Hindlimb muscle (tissue), 1 donor: Measurements from ENCODE around the gene CADPS. TPM values are rescaled to one million over a fixed set of nuclear protein-coding genes. Genes with fewer than 3 reads are reported as not detected.

Source experiments
- DNase-seq: peaks from one replicate; pipeline ENCODE4 v3.0.0-alpha.2; 2013
- polyA plus RNA-seq: library from polyadenylated mRNA; unstranded; fragments of 120-200 nt; gene quantifications from one replicate; pipeline ENCODE4 v1.2.1, GENCODE V29; 2013; ENCODE audit not compliant: insufficient read length

The CADPS gene
- polyA plus RNA-seq, 1 donor, result 1.4 TPM

DNA sequence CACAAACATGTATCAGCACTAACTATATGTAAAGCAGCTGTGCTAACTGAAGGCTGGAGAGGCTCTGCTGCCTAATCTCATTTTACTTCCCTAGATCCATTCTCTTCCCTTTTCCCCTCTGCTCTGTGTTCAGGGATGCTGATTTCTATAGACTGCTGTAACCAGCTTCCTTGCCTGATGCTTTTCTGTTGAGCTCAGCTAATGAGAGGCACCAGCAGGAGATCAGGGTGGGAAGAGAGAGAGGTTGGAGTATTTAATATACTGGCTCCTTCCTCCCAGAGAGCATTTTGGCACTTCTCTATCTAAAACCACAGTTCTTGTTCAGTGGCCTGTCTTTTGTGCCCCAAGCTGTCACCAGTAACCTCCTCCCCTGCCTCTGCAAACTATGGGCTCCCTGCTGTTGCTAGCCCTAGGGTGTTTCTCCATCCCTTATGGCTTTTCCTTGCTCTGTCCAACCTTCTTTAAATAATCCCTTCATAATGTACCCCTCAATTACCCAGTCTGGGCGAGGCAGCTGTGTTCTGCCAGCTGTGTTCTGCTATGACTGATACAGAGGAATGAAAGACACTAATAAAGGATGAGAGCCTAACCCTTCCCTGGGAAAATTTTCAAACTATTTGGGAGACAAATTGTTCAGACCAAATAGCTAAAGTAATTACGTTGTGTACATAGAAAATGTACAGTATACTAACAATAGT, 69.5 kb downstream of the CADPS start:
- no peak for DNase-seq

DNA sequence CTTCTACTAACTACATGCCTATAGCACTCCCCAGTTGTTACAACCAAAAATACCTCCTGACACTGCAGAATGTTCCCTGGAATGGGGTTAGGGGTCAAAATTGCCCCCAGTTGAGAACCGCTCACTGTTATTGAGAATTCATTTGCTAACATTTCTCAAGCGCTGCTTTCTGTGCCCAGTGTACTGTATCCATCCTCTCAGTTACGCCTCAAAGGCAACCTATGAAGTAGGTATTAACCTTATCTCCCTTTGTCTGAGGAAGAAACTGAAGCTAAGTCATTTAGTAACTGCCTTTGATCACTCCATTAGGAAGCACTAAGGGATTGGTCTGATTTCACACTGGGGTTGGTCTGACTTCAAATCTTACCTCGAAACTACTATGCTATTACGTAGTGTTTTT, 70.1 kb downstream of the CADPS start:
- DNase-seq, result no peak

DNA sequence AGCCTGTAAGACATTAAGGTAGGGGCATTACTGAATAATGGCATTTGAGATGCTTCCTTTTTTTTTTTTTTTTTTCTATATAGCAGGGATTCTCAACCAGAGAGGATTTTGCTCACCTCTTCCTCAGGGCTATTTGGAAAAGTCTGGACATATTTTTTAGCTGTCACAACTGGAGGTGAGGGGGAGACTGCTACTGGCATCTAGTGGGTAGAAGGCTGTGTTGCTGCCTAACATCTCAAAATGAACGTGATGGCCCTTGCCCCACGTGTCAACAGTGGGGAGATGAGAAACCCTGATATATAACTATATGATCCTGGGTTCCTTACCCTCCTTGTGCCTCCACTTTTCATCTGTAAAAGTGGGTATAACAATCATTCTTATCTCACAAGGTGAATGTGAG, 71.9 kb downstream of the CADPS start:
- DNase-seq, result no peak

DNA sequence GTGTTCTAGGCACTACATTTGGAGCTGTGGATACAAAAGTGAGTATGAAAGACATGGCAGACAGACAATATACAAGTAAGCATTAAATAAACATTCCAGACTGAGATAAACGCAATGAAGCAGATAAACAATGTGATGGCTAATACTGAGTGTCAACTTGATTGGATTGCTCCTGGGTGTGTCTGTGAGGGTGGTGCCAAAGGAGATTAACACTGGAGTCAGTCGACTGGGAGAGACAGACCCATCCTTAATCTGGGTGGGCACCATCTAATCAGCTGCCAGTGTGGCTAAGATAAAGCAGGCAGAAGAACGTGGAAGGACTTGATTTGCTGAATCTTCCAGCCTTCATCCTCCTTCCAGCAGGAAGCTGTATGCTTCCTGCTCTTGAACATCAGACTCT, 77.2 kb downstream of the CADPS start:
- DNase-seq, result no peak

DNA sequence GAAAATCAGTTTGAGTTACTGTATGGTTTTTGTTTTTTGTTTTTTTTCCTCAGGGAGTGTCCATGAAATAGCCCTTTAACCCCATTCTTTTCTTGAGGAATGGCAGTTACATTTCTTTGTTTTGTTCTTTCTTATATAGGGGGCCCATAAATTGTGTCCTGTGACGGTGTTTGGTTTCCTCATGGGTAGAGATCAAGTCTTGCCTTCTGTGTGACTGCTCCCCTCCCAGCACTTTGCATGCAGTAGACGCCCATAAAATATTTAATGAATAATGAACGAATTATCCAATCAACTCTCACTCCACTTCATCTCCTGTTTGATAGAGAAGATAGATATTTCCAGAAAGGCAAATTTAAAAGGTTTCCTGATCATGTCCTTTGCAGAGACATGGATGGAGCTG, 78.1 kb downstream of the CADPS start:
- no peak for DNase-seq

DNA sequence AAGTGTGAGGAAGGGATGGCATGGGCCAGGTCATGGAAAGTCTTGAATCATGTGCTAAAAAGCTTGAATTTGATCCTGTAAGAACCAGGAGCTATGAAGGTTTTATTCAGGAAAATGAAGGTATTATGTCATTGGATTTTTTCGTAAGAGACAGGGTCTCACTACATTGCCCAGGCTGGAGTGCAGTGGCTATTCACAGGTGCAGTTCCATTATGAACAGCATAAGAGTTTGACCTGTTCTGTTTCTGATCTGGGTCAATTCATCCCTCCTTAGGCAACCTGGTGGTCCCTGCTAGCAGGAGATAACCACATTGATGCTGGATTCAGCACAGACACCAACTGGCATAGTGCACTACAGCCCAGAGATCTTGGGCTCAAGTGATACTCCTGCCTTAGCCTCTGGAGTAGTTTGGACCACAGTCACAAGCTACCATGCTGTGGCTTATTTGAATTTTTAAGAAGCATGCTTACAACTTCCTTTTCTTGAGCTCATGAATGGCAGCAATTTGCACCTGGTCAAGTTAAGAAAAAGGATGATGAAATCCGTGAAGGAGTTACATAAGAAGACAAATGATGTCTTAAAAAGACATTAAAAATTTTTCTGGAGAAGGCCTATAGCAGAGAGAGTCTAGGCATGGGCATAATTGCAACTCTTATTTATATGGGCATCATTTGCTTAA, 79.1 kb downstream of the CADPS start:
- DNase-seq, result no peak

DNA sequence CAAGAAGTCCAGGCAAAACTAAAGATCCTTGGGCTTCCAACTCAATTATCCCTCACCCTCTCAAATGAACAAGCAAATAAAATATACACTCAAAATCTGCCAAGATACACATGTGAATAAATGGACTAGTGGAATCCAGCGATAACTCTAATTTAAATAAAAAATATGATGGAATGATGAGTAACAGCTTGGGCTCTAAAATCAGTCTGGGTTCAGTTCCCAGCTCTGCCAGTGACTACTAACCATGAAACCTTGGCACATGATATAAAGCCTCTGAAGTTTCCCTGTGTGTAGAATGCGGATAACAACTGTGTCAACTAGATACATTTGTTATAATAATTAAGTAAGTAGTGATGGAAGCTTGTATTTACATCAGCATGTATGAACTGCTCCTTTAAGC, 81.3 kb downstream of the CADPS start:
- no peak for DNase-seq

DNA sequence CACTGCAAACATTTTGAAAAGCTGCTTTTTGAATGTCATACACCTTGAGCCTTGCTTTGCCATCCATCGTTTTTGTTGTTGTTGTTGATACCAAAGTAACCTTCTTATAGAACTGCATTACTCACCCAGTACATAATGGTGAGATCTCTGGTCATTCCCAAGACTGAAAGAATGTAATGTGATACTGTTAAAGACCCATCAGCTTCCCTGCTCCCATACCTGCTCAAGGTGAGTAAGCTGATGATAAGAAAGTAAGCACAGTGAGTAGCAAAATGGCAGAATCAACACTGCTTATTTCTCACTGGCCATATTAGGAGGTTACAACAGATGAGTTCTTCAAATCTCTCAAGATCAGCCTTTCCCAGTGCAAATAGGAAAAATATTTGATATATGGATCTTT, 89.8 kb downstream of the CADPS start:
- DNase-seq, result no peak

DNA sequence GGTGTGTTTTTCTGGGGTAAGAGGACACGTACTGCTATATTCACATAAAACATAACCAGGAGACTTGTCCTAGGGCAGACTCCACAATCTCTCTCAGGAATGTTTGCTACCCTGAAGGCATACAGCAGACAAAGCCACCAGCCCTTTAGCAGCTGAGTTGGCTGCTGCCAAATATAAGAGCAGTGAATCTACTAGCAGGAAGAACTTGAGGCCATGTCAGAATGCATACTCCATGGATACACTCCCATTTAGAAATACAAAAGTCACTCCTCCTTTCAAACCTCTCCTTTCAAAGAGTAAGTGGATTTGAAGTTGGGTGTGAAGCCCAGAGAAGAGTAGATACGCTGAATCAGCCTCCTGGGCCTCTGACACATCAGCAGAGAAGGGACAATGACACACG, 94.1 kb downstream of the CADPS start:
- no peak for DNase-seq

DNA sequence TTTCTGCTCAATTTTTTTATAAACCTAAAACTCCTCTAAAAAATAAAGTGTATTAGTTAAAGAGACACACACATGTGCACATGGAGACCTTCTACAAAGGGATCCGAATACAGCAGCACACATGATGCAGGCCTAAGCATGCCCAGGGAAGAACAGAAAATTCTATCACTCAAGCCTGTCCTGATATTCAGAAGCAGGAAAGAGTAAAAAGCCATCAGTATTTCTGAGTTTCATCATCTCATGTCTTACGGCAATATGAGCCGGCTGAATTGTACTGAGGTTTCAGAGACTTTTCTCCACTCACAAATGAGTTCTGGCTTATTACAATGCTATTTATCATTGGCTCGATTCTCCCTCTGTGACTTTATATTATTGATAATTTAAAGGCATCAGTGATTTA, 97.5 kb downstream of the CADPS start:
- no peak for DNase-seq

DNA sequence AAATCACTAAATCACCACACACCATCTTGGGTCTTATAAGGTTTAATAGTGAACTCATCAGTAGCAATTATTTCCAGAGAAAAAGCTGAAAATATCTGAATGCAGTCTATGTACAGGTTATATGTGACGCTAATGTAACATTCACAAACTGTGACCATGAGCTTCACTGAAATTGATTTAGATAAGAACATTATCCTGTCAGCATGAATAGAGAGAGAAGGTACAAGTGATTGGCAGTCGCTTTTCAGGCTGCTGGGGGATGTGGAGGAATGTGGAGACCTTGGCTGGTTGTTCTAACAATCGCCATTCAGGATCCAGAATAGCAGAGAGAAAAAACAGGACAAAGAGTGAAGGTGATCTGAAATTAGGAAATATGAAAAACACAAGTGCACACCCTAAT, 98.1 kb downstream of the CADPS start:
- DNase-seq, result no peak

DNA sequence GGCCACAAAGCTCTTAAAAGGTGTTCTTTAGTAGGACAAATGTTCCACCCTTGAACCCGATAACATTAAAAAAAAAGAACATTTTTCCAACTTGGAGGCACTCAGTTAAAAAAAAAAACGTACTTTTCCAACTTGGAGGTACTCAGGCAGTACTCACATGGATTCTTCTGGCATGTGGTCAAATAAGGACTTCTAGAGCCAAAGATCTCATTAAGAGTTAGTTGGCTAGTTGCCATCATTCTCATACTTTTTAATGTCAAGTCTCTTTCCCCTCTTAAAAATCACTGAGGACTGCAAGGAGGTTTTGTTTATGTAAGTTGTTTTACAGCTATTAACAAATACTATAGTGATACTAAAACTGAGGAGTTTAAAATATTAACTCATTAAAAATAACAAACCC, 101.0 kb downstream of the CADPS start:
- DNase-seq, result peak; percentile 9

DNA sequence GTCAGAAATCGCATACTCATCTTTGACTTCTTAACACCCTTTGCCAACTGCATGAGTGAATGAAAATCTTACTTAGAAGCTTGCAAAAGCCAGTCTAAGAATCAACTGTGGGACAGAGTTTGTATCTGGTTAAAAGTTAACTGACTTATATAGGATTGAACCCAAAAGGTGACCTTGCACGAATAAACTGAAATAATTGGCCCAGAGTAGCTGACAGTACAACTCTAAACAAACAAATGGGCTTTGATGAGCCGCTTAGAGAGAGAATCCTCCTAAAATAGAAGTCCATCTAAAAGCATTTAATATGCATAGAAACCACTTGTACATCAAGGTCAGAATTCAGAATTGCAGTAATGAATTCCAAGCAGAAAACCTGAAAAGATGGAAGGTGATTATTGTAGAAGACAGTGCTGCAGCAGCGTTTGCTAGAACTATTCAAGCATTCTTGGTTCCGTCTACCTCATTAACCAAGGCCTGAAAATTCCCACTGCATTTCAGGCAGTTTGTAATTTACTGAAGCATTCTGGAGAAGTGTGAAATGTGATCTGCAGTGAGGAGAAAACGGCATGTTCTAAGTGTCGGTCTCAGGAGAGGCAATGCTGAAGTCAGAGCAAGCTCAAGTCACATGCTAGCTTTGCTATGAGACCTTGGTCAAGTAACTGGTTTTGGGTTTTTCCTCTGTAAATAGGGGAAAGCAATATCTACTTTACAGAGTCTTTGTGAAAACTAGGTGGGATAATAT, 103.7 kb downstream of the CADPS start:
- DNase-seq, result no peak

DNA sequence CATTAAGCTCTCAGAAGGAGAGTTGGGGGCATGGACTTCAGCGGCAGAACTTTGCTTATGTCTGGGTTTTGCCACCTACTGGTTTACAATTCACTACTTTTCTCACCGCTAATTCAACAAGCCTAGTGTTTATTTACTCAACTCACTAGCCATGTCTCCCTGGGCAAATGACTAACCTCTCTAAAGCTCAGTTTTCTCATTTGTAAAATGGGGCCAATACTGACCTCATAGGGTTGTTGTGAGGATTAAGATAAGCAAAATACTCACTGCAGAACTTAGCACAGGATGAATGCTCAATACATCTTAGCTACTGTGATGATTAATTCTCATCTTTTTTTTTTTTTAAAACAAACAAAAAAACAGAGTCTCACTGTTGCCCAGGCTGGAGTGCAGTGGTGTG, 106.3 kb downstream of the CADPS start:
- DNase-seq, result no peak

DNA sequence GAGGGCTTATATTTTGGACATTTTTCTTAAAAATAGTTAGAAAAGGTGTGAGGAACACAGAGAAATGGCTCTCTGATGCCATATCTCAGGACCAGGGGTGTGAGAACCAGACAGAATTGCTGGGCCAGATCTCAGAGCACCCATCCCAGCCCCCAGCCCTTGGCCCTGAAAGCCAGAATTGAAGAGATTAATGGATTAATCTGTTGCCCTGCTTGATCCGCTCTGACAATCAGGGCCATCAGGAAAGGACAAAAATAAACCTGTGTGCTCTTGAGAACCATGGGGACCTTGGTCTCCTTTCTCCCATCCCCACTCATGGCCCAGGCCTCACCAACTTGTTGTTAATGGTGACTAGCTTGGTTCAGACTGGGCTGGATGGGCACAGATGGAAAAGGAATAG, 113.5 kb downstream of the CADPS start:
- DNase-seq, result no peak

DNA sequence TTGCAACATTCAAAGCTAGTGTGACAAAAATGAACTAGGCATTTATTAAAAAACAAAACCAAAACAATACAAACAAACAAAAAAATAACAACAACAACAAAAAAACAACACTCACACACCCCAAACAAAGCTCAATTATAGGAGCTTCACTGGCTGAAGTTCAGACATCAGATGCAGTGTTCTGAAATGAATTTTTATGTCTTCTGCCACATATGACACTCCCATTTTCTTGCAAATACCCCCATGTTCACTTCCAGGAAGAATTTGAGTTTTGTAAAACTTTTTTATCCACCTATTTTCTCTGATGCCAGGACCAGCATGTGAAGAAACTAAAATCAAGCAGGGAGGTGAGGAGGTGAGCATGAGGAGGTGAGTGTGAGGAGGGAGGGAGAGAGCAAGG, 113.9 kb downstream of the CADPS start:
- no peak for DNase-seq

DNA sequence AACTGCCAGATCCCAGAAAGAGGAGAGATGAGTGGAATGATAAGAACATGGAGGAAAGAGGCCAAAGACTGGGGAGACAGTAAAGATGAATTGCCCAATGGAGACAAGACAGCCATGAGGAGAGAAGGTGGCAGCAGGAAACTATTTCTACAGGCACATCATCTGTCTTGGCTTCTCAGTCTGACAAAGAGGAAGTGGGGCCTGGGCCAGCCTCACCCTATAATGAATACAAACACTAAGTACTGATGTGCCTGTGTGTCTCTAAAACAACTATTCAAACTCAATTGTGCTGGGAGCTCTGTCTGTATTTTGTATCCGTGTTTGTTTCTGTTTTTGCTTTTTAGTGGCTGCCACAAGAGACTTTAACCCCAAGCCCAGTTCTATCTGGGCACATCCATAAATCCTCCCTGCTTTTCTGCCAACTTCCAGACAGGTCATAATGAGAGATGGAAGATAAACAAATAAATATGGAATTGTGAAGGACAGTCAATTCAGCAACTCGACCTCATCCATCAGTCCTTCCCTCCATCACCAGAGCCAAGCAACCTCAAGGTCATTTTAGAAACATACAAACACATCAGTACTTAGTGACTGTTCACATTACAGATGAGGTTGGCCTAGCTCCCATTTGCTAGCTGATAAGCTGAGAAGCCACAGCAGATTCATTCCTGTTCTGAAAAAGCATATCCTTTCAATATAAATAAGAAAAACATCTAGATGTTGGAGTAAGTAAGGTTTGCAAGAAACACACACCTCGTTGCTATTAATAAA, 116.7 kb downstream of the CADPS start:
- no peak for DNase-seq

DNA sequence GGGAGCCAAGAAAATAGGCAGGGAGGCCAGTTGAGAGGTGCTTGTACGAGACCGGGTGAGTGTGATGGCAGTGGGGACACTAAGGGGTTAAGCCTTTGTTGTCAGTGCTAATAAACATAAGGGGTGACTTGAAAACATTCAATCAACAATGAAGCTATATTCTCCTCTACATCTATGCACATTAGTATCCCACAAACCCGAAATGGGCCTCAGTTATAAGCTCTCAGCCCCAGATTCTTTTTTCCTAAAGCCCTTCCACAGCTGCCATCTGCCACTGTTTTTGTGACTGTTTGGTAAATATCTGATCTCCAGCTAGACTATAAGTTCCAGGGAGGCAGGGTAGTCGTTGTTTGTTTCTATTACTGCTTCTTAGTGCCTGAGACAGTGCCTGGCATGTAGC, 118.2 kb downstream of the CADPS start:
- DNase-seq, result no peak

DNA sequence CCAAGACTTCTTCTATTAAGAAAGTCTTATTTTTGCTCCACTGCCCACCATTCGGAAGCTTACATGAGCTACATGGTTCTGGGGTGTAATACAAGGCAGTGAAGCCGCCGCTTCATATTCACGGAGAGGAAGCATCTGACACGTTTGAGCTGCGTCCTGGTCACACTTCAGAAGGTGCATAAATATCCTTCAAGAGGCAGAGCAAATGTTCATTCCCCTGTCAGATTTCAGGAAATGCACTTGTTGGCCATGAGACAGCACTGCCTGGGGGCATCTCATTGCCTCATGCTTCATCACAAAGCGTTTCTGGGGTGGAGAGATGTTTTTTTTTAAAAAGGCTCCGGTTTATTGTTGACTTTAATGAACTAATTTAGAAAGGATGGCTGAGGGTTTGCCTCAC, 119.9 kb downstream of the CADPS start:
- DNase-seq, result no peak

DNA sequence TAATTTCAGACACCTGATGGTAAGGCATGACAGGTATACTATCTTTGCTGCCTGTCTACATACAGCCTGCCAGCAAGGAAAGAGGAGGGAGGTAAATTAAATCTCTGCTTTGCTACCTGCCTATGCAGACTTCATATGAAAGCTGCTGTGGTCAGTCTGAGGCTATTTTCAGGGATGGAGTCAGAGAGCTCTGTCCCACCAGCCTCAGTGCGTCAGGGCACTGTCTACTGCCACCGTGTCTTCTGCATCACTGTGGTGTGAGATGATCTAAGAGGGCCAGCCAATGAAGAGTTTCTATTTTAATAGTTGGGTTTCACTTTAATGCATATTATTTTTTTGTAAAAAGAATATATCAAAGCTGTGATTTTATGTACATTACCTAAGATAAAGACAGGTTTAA, 125.6 kb downstream of the CADPS start:
- DNase-seq, result no peak

DNA sequence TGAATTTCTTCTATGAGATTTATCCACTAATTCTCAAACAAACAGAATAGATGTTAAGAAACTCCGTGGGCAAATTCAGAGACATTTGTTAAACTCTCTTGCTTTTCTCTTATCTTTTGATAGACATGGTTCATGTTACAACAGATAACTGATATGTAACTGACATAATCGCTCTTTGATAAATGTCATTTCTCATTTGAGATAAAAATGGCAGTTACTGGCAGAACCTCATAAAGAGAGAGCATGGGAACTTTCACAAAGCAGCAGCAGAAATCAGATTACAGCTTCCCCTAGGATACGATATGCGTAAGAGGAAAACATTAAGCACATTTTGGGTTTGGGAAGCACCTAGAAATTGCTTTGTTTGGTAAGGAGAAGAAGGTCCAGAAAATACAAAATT, 126.1 kb downstream of the CADPS start:
- DNase-seq, result no peak

DNA sequence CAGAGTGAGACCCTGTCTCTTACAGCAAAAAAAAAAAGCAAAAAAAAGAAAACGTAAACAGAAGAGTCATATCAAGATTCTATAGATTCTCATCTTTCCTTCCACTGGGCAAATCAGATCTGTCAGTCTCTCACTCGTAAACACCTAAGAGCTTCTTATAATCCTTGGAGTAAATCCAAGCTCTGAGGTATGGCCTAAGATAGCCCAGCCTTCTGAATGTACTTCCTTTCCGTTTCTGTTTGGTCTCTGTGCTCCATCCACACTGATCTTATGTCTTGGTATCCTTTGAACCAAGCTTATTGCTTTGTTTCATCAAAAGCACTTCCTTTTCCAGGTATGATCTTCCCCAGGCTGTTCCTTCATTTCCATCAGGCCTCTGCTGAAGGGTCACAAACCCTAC, 137.8 kb downstream of the CADPS start:
- DNase-seq, result no peak

DNA sequence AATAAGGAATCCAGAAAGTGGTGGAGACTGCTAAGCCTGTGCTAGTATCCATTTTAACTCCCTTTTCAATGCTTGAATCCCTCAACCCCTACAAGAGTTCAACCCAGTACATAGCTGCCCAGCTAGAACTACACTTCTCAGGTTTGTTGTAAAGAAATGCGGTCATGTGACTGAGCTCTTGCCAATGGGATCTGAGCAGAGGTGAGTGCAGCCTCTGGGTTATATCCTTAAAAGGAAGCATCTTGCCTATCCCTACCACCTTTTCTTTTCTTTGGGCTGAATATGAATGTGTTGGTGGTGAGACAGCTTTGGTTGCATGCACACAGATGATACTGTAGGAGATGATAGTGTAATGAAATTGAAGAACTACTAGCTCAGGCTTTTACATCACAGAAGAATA, 139.7 kb downstream of the CADPS start:
- DNase-seq, result no peak
